ENCODE measurements around the gene GRIK3.

DNA sequence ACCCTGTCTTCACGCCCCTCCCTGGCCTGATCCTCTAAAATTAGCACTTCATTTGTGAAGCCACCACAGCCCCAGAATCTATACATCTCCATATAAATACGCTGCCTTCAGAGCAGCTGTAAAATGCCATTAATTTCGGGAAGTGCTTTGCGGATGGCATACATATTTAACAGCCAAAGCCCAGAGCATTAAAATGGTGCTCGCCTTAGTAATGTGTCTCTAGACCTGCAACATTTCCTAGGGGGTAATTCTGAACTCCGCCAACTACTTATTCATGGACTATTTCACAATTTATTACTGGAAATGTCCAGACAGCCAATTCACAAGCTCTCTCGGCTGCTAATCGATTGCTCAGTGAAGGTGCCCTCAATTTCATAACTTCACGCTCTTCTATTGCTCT lies 189.4 kb downstream of the GRIK3 start:
- TF ChIP-seq, protein P1, sequence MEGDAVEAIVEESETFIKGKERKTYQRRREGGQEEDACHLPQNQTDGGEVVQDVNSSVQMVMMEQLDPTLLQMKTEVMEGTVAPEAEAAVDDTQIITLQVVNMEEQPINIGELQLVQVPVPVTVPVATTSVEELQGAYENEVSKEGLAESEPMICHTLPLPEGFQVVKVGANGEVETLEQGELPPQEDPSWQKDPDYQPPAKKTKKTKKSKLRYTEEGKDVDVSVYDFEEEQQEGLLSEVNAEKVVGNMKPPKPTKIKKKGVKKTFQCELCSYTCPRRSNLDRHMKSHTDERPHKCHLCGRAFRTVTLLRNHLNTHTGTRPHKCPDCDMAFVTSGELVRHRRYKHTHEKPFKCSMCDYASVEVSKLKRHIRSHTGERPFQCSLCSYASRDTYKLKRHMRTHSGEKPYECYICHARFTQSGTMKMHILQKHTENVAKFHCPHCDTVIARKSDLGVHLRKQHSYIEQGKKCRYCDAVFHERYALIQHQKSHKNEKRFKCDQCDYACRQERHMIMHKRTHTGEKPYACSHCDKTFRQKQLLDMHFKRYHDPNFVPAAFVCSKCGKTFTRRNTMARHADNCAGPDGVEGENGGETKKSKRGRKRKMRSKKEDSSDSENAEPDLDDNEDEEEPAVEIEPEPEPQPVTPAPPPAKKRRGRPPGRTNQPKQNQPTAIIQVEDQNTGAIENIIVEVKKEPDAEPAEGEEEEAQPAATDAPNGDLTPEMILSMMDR (IDR thresholded peaks at IDR 0.05), result no peak
- TF ChIP-seq POLR2A (IDR thresholded peaks at IDR 0.05), result no peak
